Adrenal gland (tissue), 5 donors: ENCODE measurements around the gene UHMK1.

Experiments used
- CTCF ChIP-seq, 6 experiments: fragments of 450-650 bp in 4 of 6; fragments of 200-600 bp in 2 of 6; sonication (generic) in 1 of 6; IDR thresholded peaks; 1 replicate in 5 of 6; 2 replicates in 1 of 6; pipeline versions ENCODE4 v1.5.1 to v1.8.0; 2016 to 2021; ENCODE audit warnings: antibody characterized with exemption in 6 of 6, mild to moderate bottlenecking in 2 of 6, moderate library complexity in 1 of 6
- POLR2A ChIP-seq, 2 donors: fragments of 450-650 bp; IDR thresholded peaks; one replicate each; pipeline ENCODE4 v1.6.1; 2017; ENCODE audit warnings: antibody characterized with exemption in 2 of 2, mild to moderate bottlenecking in 2 of 2, moderate library complexity in 1 of 2
- donor health status: DM: no; HTN: no; CAD: no.

GRCh38 chr1:162570718-162571117, 73.1 kb downstream of the UHMK1 start:
- TF ChIP-seq CTCF (IDR thresholded peaks at IDR 0.05): no peak
- no peak for TF ChIP-seq POLR2A (IDR thresholded peaks at IDR 0.05)
